ENCODE results near the gene FOXG1. TPM values are rescaled to one million over a fixed set of nuclear protein-coding genes. Genes with fewer than 3 reads are reported as not detected.

Gene FOXG1
- total RNA-seq, 1 experiment from 2014 or later: not detected

DNA sequence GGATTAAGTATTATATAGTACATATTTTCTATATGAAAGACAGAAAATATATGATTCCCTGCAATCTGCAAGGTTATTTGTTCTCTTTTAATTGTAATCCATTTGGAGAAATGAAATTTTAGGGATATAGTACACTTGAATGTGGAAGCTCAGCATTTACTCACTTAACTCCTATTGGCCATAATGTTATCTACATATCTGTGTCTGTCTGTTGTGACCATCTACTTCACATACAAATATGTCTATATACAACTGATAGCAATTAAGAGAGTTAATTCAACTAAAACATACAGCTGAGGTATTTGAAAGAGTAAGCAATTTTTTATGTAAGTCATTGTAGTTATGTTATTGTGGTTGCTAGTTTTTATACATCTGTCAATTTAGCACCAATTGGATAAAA, 12.9 kb downstream of the FOXG1 start:
- POLR2A ChIA-PET (ENCODE audit: unreplicated experiment): no interaction called here
- no peak overlapping the region for H3K4me3 ChIP-seq (ENCODE audit: low read length)
- peaks cover 96% of the 10 kb centered on the region for H3K27me3 ChIP-seq (ENCODE audit: low read length)
- H3K4me1 ChIP-seq (ENCODE audit: insufficient read depth, low read length): no peaks in the 10 kb centered on the region
- no TSS peak for BruUV-seq (replicated peaks)
- no peak overlapping the region for H3K9ac ChIP-seq (ENCODE audit: low read length)
- no peaks in the 10 kb centered on the region for H3K79me2 ChIP-seq (ENCODE audit: low read length)
- intact Hi-C loops (cut with micrococcal nuclease): no loop called here
- no peak for TF ChIP-seq EZH2phosphoT487 (IDR thresholded peaks at IDR 0.05; ENCODE audit: borderline replicate concordance, low read length)
- no peaks in the 10 kb centered on the region for H4K20me1 ChIP-seq (ENCODE audit: low read length)
- CTCF ChIA-PET: no interaction called here
- no peaks in the 10 kb centered on the region for H3K9me2 ChIP-seq (replicated peaks; ENCODE audit: low read length)
- H2AFZ ChIP-seq (ENCODE audit: low read length): no peak overlapping the region
- DNase-seq (no peak), ATAC-seq (no peak)
- H3K4me2 ChIP-seq (ENCODE audit: low read length): no peak overlapping the region
- H3K36me3 ChIP-seq (ENCODE audit: low read depth, low read length): no peaks in the 10 kb centered on the region
- H3F3A ChIP-seq (ENCODE audit: low read length, unreplicated experiment): no peaks in the 10 kb centered on the region
- H3K27ac ChIP-seq (ENCODE audit: low read length): no peak overlapping the region
- H3K9me3 ChIP-seq (ENCODE audit: low read length): no peaks in the 10 kb centered on the region

DNA sequence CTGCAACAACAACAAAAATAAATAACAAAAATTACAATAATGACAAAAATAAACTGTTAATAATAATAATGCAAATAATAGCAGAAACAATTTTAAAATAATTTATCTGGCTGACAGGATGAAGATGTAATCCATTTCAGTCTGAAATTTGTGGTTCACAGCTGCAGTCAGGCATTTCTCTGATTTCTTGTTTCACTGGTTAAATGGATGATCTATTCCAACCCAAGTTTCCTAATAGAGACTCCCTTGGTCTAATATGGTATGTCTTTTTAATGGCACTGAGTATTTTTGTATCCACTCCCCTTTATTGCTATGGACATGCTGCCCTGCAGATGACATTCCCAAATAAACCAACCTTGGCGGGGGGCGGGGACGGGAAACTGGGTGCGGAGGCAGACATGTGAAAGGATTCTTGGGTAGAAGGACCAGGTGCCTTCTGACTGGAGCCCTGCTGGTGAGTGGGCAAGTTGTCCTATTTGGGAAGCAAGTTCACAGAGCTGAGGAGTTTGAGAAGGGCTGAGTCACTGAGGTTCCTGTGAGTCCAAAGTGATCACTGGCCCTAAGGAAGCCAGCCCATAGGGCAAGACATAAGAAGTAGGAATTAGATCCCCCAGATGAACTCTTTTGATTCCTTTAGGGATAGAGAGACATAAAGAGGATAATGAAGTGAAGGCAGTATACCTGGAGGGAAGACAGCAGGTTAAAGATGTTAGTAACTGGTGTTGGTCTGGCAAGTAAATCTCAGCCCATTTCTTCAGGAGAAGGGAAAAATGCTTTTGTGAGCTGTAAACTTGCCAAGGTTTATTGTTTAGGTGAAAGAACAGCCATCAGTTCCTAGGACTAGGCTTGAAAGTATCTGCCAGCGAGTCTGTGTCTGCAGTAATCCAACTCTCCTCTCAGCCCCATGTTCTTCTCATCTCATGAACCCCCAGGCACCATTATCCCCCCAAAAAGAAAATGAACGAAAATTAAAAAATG, 14.5 kb downstream of the FOXG1 start:
- no peaks in the 10 kb centered on the region for H4K20me1 ChIP-seq (ENCODE audit: low read length)
- H3K9ac ChIP-seq (ENCODE audit: low read length): no peak overlapping the region
- no peak overlapping the region for H3K27ac ChIP-seq (ENCODE audit: low read length)
- H3K9me3 ChIP-seq (ENCODE audit: low read length): no peaks in the 10 kb centered on the region
- DNase-seq: peak; percentile 21
- intact Hi-C loops (cut with micrococcal nuclease): no loop called here
- no TSS peak for BruUV-seq (replicated peaks)
- no peak overlapping the region for H2AFZ ChIP-seq (ENCODE audit: low read length)
- no peak overlapping the region for H3K4me3 ChIP-seq (ENCODE audit: low read length)
- H3K9me2 ChIP-seq (replicated peaks; ENCODE audit: low read length): no peaks in the 10 kb centered on the region
- POLR2A ChIA-PET (ENCODE audit: unreplicated experiment): interaction anchor here (0.7 kb wide), 1 partner anchor 398 kb away, joined by 3 read pairs; no protein-coding TSS in a partner anchor
- CTCF ChIA-PET: no interaction called here
- TF ChIP-seq, protein P1, sequence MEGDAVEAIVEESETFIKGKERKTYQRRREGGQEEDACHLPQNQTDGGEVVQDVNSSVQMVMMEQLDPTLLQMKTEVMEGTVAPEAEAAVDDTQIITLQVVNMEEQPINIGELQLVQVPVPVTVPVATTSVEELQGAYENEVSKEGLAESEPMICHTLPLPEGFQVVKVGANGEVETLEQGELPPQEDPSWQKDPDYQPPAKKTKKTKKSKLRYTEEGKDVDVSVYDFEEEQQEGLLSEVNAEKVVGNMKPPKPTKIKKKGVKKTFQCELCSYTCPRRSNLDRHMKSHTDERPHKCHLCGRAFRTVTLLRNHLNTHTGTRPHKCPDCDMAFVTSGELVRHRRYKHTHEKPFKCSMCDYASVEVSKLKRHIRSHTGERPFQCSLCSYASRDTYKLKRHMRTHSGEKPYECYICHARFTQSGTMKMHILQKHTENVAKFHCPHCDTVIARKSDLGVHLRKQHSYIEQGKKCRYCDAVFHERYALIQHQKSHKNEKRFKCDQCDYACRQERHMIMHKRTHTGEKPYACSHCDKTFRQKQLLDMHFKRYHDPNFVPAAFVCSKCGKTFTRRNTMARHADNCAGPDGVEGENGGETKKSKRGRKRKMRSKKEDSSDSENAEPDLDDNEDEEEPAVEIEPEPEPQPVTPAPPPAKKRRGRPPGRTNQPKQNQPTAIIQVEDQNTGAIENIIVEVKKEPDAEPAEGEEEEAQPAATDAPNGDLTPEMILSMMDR (conservative IDR thresholded peaks at IDR 0.05; ENCODE audit: low read depth, low read length): no peak
- no peak for TF ChIP-seq EZH2 (IDR thresholded peaks at IDR 0.05; ENCODE audit: low read length, unreplicated experiment)
- peaks cover 94% of the 10 kb centered on the region for H3K27me3 ChIP-seq (ENCODE audit: low read length)
- H3K79me2 ChIP-seq (ENCODE audit: low read length): no peaks in the 10 kb centered on the region
- H3F3A ChIP-seq (ENCODE audit: low read length, unreplicated experiment): no peaks in the 10 kb centered on the region
- no peak overlapping the region for H3K4me2 ChIP-seq (ENCODE audit: low read length)
- ATAC-seq: no peak
- H3K4me1 ChIP-seq (ENCODE audit: insufficient read depth, low read length): no peaks in the 10 kb centered on the region
- H3K36me3 ChIP-seq (ENCODE audit: low read depth, low read length): no peaks in the 10 kb centered on the region

DNA sequence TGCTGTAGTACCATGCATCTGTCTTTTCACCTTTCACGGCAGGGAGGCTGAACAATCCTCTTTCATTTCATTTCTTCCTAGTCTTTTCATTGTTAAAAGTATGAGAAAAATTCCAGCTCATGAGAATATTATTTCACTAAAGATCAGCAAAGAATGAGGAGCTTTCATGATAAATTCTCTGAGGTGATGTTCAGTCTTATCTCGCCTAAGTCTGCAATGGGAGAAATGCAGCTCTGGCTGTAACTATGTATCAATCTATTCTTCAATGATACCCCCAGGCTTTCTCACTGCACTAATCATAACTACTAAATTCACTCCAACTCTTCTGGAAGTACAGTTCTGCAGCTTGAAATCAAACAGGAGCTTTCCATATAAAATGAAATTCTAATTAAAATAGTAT, 15.7 kb downstream of the FOXG1 start:
- Histone ChIP-seq H3K27me3 (ENCODE audit: low read length) (peaks cover 86% of the 10 kb centered on the region), H3K4me3 (ENCODE audit: low read length) (no peak overlapping the region), H4K20me1 (ENCODE audit: low read length) (no peaks in the 10 kb centered on the region), H3K36me3 (ENCODE audit: low read depth, low read length) (no peaks in the 10 kb centered on the region), H3K9me3 (ENCODE audit: low read length) (no peaks in the 10 kb centered on the region), H2AFZ (ENCODE audit: low read length) (no peak overlapping the region), H3K27ac (ENCODE audit: low read length) (no peak overlapping the region), H3K79me2 (ENCODE audit: low read length) (no peaks in the 10 kb centered on the region), H3K4me2 (ENCODE audit: low read length) (no peak overlapping the region), H3K4me1 (ENCODE audit: insufficient read depth, low read length) (no peaks in the 10 kb centered on the region), H3K9me2 (replicated peaks; ENCODE audit: low read length) (no peaks in the 10 kb centered on the region), H3F3A (ENCODE audit: low read length, unreplicated experiment) (no peaks in the 10 kb centered on the region), H3K9ac (ENCODE audit: low read length) (no peak overlapping the region)
- no peak for DNase-seq
- ChIA-PET CTCF (interaction anchor here (0.6 kb wide), 1 partner anchor 1592 kb away, joined by 4 read pairs; no protein-coding TSS in a partner anchor), POLR2A (ENCODE audit: unreplicated experiment) (interaction anchor here (0.7 kb wide), 1 partner anchor 397 kb away, joined by 3 read pairs; no protein-coding TSS in a partner anchor)
- TF ChIP-seq EZH2 (IDR thresholded peaks at IDR 0.05; ENCODE audit: low read length, unreplicated experiment): no peak
- TF ChIP-seq EZH2phosphoT487 (IDR thresholded peaks at IDR 0.05; ENCODE audit: borderline replicate concordance, low read length): no peak
- TF ChIP-seq, protein P1 (conservative IDR thresholded peaks at IDR 0.05; ENCODE audit: low read depth, low read length): no peak
- no peak for ATAC-seq
- no TSS peak for BruUV-seq (replicated peaks)
- intact Hi-C loops (cut with micrococcal nuclease): no loop called here

Measured in PC-3 (cell line).